Brain microvascular endothelial cell (primary cell): Measurements from ENCODE around the gene HCN4.

Experiments
- DNase-seq: peaks from one replicate; pipeline ENCODE4 v3.0.0-alpha.2; 2020
- H3K27ac ChIP-seq: fragments of 250-450 bp; sonication (Bioruptor Pico); 2 replicates; pipeline ENCODE4 v1.5.1; 2020; ENCODE audit warnings: mild to moderate bottlenecking, moderate library complexity
- H3K27me3 ChIP-seq: fragments of 250-450 bp; sonication (Bioruptor Pico); replicated peaks from 2 replicates; pipeline ENCODE4 v1.5.1; 2020; ENCODE audit warnings: mild to moderate bottlenecking
- H3K36me3 ChIP-seq: fragments of 250-450 bp; sonication (Bioruptor Pico); replicated peaks from 2 replicates; pipeline ENCODE4 v1.5.1; 2020; ENCODE audit warnings: mild to moderate bottlenecking
- H3K4me3 ChIP-seq: 2 replicates; pipeline ENCODE4 v1.5.1; 2011; ENCODE audit warnings: low read depth, mild to moderate bottlenecking, control low read depth, low read length, moderate library complexity
- in situ Hi-C: cut with HindIII; loops from 2 replicates; pipeline ENCODE4 v1.10.0; 2017; ENCODE audit warnings: low sequenced_read_pairs, low pct_ligation_motif_present
- TF ChIP-seq, protein P1 (sequence below): IDR thresholded peaks from 2 replicates; pipeline ENCODE4 v1.5.1; 2011; ENCODE audit warnings: low read depth, mild to moderate bottlenecking, moderate library complexity, low read length, control low read depth, inconsistent platforms; ENCODE audit errors: missing control alignments

Gene HCN4

DNA sequence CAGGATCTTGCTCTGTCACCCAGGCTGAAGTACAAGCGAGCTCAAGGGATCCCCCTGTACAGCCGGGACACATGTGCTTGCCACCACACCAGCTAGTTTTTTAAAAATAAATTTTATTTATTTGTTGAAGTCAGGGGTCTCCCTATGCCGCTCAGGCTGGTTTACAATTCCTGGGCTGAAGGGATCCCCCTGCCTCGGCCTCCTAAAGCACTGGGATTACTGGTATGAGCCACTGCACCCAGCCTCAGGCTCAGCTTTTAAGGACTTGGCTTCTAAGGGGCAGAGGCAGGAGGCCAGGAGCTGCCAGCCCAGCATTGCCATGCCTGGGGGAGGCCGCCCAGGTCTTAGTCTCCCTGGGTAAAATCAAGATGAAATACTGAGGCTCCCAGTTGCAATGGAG, 37.3 kb downstream of the HCN4 start:
- H3K36me3 ChIP-seq = no peaks in the 10 kb centered on the region
- in situ Hi-C loops = no loop called here
- H3K27me3 ChIP-seq = no peaks in the 10 kb centered on the region
- H3K27ac ChIP-seq = no peak overlapping the region
- DNase-seq = no peak
- TF ChIP-seq, protein P1, sequence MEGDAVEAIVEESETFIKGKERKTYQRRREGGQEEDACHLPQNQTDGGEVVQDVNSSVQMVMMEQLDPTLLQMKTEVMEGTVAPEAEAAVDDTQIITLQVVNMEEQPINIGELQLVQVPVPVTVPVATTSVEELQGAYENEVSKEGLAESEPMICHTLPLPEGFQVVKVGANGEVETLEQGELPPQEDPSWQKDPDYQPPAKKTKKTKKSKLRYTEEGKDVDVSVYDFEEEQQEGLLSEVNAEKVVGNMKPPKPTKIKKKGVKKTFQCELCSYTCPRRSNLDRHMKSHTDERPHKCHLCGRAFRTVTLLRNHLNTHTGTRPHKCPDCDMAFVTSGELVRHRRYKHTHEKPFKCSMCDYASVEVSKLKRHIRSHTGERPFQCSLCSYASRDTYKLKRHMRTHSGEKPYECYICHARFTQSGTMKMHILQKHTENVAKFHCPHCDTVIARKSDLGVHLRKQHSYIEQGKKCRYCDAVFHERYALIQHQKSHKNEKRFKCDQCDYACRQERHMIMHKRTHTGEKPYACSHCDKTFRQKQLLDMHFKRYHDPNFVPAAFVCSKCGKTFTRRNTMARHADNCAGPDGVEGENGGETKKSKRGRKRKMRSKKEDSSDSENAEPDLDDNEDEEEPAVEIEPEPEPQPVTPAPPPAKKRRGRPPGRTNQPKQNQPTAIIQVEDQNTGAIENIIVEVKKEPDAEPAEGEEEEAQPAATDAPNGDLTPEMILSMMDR = no peak
- no peak overlapping the region for H3K4me3 ChIP-seq

DNA sequence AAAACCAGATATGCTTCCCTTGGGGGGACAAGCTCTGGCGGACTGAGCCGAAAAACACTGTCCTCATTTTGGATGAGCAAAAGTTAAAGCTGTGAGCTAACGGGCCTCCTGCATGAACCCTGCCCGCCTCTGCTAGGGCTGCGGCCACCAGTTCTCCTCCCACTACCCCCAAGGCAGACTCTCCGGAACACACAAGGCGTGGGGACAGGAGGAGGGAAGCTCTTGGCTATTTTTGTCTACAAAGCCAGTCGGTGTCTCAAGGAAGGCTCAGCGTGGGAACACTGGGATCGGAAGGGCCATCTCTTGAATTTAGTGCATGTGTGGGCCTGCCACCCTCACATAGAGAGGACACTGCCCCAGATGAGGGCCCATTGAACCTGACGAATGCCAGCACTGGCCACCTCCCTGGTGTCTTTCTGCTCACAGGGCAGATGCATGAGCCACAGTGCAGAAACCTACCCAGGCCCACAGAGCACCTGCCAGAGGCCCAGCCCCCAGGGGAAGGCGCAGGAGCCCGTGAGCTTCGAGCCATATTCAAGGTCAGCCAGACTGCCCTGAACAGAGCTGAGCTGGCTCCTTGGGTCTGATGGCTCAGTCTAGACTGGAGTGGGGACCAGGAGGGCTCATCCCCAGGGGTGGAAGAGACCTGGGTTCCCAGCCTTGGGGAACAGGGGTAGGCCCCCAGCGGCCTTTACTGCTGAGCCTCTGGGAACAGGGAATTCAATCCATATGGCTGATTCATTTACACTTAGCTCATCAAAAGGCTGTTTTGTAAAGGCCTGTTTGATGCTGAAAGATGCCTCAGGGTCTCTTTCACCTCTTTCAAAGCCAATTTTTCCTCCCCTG, 38.3 kb downstream of the HCN4 start:
- no peak for DNase-seq
- no peak overlapping the region for H3K27ac ChIP-seq
- H3K36me3 ChIP-seq = no peaks in the 10 kb centered on the region
- H3K4me3 ChIP-seq = no peak overlapping the region
- TF ChIP-seq, protein P1 = no peak
- in situ Hi-C loops = no loop called here
- H3K27me3 ChIP-seq = no peaks in the 10 kb centered on the region

DNA sequence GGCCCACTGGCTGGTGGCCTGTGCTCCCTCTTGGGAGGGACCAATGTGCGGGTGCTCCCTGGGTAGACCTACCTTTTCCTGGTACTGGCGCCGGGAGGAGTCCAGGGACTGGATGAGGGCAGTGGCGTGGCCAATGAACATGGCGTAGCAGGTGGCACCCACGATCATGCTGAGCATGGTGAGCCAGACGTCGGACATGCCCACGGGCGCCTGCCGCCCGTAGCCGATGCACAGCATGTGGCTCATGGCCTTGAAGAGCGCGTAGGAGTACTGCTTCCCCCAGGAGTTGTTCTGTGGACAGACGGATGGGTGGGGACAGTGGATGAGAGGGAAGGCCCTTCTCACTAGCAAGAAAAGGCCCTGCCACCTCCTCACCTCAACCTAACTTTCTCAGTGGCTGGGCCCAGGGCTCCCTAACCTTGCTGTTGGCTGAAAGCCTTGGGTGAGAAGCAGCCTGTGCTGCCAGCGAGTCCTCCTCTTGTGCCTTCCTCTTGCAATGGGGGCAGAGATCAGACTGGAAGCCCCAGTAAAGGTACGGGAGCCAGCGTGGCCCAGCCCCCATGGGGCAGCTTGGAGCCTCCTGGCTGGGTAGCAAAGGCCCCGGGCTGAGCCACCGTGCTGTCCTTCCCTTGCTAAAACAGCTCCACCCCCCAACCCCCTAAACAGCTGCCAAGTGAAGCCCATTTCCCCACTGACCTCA, 39.1 kb downstream of the HCN4 start:
- H3K36me3 ChIP-seq = no peaks in the 10 kb centered on the region
- in situ Hi-C loops = no loop called here
- TF ChIP-seq, protein P1 = no peak
- no peak for DNase-seq
- no peak overlapping the region for H3K4me3 ChIP-seq
- no peaks in the 10 kb centered on the region for H3K27me3 ChIP-seq
- H3K27ac ChIP-seq = no peak overlapping the region

DNA sequence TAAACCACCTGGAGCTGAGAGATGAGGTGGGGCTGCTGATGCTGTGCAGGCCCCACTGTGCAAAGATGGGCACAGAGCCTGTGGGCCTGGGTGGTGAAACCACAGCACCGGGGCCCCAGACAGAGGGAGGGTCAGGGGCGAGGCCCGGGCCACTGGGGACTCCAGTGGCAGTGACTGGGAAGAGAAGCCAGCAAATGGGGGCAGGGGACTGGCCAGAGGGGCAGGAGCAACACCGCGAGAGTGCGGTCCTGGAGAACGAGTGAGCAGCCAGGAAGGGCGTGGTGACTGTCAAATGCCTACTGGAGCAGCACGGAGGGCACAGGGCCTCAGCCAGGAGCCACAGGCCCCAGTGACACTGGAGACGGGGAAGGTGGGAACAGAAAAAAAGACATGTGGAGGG, 39.8 kb downstream of the HCN4 start:
- TF ChIP-seq, protein P1 = no peak
- DNase-seq = no peak
- no peak overlapping the region for H3K27ac ChIP-seq
- H3K27me3 ChIP-seq = no peaks in the 10 kb centered on the region
- no peak overlapping the region for H3K4me3 ChIP-seq
- H3K36me3 ChIP-seq = no peaks in the 10 kb centered on the region
- in situ Hi-C loops = no loop called here

DNA sequence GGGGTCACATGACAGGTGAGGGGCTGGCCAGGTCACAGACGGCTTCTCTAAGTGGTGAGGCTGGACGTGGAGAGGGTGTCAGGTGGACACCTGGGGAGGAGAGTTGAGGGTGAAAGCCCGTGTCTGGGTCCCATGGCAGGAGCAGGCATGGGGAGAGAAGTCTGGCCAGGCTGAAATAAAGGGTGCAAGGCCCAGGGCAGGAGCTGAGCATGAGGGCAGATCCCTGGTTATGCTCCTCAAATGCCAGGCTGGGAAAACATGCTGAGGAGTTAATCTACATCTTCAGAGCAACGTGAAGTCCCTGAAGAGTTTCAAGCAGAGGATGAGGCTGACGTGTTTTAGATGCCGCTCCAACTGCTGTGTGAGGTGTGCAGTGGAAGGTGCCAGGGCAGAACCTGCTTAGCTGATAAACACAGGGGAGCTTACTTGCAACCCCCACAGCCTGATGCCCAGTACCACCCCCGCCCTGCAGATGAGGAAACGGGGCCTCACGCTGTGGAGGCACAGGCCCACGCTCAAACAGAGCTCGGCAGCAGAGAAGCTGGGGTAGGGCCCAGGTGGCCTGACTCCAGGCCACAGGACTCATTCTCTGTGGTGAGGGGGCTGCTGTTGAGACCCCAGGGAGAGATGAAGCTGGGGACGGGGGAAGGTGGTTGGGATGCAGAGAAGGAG, 40.5 kb downstream of the HCN4 start:
- TF ChIP-seq, protein P1 = no peak
- Histone ChIP-seq H3K36me3 (no peaks in the 10 kb centered on the region), H3K4me3 (no peak overlapping the region), H3K27me3 (no peaks in the 10 kb centered on the region), H3K27ac (no peak overlapping the region)
- in situ Hi-C loops = no loop called here
- no peak for DNase-seq
